GM23338 (cell line): ENCODE data around the gene TMEM52. TPM values are rescaled to one million over a fixed set of nuclear protein-coding genes. Genes with fewer than 3 reads are reported as not detected.

Source experiments
- ATAC-seq: fragments of 200-7000 bp; cut with Tn5 transposase; 3 replicates; pipeline ENCODE4 v1.9.1; 2020
- DNase-seq: peaks from one replicate; pipeline ENCODE4 v3.0.0-alpha.2; 2015; ENCODE audit warnings: low spot score
- H2AFZ ChIP-seq: fragments of 200-600 bp; sonication (generic); 2 replicates; pipeline ENCODE4 v1.8.0; 2016; ENCODE audit warnings: antibody characterized with exemption, mild to moderate bottlenecking, moderate library complexity
- H3F3A ChIP-seq: fragments of 200-600 bp; sonication (generic); replicated peaks from 2 replicates; pipeline ENCODE4 v1.8.0; 2017; ENCODE audit warnings: antibody characterized with exemption, mixed run types, low read depth
- H3K27ac ChIP-seq: fragments of 200-600 bp; sonication (generic); 2 replicates; pipeline ENCODE4 v1.6.1; 2016; ENCODE audit warnings: low read depth
- H3K27me3 ChIP-seq: fragments of 200-600 bp; sonication (generic); 2 replicates; pipeline ENCODE4 v1.8.0; 2016; ENCODE audit warnings: mild to moderate bottlenecking, mixed run types, moderate library complexity; ENCODE audit not compliant: insufficient read depth
- H3K36me3 ChIP-seq: fragments of 200-600 bp; sonication (generic); 2 replicates; pipeline ENCODE4 v1.8.0; 2016; ENCODE audit warnings: mild to moderate bottlenecking; ENCODE audit not compliant: insufficient read depth
- H3K4me1 ChIP-seq: fragments of 200-600 bp; sonication (generic); 2 replicates; pipeline ENCODE4 v1.8.0; 2016; ENCODE audit warnings: mild to moderate bottlenecking, moderate library complexity; ENCODE audit not compliant: insufficient read depth
- H3K4me2 ChIP-seq: fragments of 200-600 bp; sonication (generic); 2 replicates; pipeline ENCODE4 v1.7.1; 2017; ENCODE audit warnings: mixed run types
- H3K4me3 ChIP-seq: fragments of 200-600 bp; sonication (generic); 2 replicates; pipeline ENCODE4 v1.6.1; 2016; ENCODE audit warnings: mixed run types
- H3K79me2 ChIP-seq: fragments of 200-600 bp; sonication (generic); replicated peaks from 2 replicates; pipeline ENCODE4 v1.8.0; 2017; ENCODE audit warnings: mild to moderate bottlenecking; ENCODE audit not compliant: insufficient read depth
- H3K9me2 ChIP-seq: fragments of 200-600 bp; sonication (generic); 2 replicates; pipeline ENCODE4 v1.8.0; 2017; ENCODE audit not compliant: insufficient read depth
- H4K20me1 ChIP-seq: fragments of 200-600 bp; sonication (generic); replicated peaks from 2 replicates; pipeline ENCODE4 v1.8.0; 2017; ENCODE audit warnings: mild to moderate bottlenecking; ENCODE audit not compliant: insufficient read depth
- H3K27ac Mint-ChIP-seq: 2 replicates; pipeline ENCODE4 v1.8.0; 2020; ENCODE audit warnings: inconsistent platforms, mild to moderate bottlenecking, moderate library complexity, mixed read lengths
- H3K27me3 Mint-ChIP-seq: 3 replicates; pipeline ENCODE4 v1.8.0; 2022; ENCODE audit warnings: low read depth, mild to moderate bottlenecking, moderate library complexity, mixed read lengths, inconsistent platforms; ENCODE audit not compliant: insufficient read depth, poor library complexity
- H3K36me3 Mint-ChIP-seq: 3 replicates; pipeline ENCODE4 v1.8.0; 2021; ENCODE audit warnings: low read depth, mild to moderate bottlenecking, inconsistent platforms, moderate library complexity, mixed read lengths
- H3K4me1 Mint-ChIP-seq: 3 replicates; pipeline ENCODE4 v1.8.0; 2020; ENCODE audit warnings: mild to moderate bottlenecking, inconsistent platforms, mixed read lengths
- H3K4me3 Mint-ChIP-seq: 3 replicates; pipeline ENCODE4 v1.8.0; 2021; ENCODE audit warnings: moderate library complexity, mild to moderate bottlenecking, inconsistent platforms, mixed read lengths
- H3K9me3 Mint-ChIP-seq: 3 replicates; pipeline ENCODE4 v1.8.0; 2020; ENCODE audit warnings: moderate library complexity, mild to moderate bottlenecking, inconsistent platforms, mixed read lengths
- CREB1 ChIP-seq: fragments of 250-450 bp; sonication (Bioruptor Pico); IDR thresholded peaks from 2 replicates; pipeline ENCODE4 v1.5.0; 2020; ENCODE audit warnings: low read depth, mild to moderate bottlenecking, moderate library complexity
- EZH2phosphoT487 ChIP-seq: fragments of 200-600 bp; sonication (generic); IDR thresholded peaks from one replicate; pipeline ENCODE4 v1.8.1; 2018; ENCODE audit warnings: antibody characterized with exemption; ENCODE audit not compliant: unreplicated experiment
- NANOG ChIP-seq: IDR thresholded peaks from 2 replicates; pipeline ENCODE4 v1.6.1; 2016; ENCODE audit warnings: antibody characterized with exemption, borderline replicate concordance
- POLR2AphosphoS5 ChIP-seq: IDR thresholded peaks from 2 replicates; pipeline ENCODE4 v1.6.1; 2016; ENCODE audit warnings: antibody characterized with exemption, low read depth
- ZNF114 ChIP-seq: fragments of 250-450 bp; sonication (Bioruptor Pico); IDR thresholded peaks from 2 replicates; pipeline ENCODE4 v1.5.0; 2020; ENCODE audit warnings: mild to moderate bottlenecking, moderate library complexity
- polyA plus RNA-seq: library from polyadenylated mRNA; unstranded; fragments of >200 nt; fragmentation: Nextera tagmentation; extraction: Ambion mirVana; gene quantifications from 2 replicates; pipeline ENCODE4 v1.2.1, GENCODE V29; 2016
- total RNA-seq: library from RNA; depleted of rRNA; stranded (reverse); fragments of >200 nt; shearing (Covaris generic); gene quantifications from 2 replicates; pipeline ENCODE4 v1.2.3, GENCODE V29; 2014
- TF ChIP-seq, protein P1 (sequence below): fragments of 250-450 bp; sonication (Bioruptor Pico); IDR thresholded peaks from 2 replicates; pipeline ENCODE4 v1.5.0; 2020; ENCODE audit warnings: mild to moderate bottlenecking, moderate library complexity
- TF ChIP-seq, protein P2 (sequence below): IDR thresholded peaks from one replicate; pipeline ENCODE4 v1.6.1; 2018; ENCODE audit warnings: antibody characterized with exemption; ENCODE audit not compliant: unreplicated experiment
- TF ChIP-seq, protein P3 (sequence below): IDR thresholded peaks from 2 replicates; pipeline ENCODE4 v1.6.1; 2016; ENCODE audit warnings: antibody characterized with exemption

TMEM52 gene
- total and polyA plus RNA-seq, 2 experiments from 2014 or later: 19.5 to 25.0 TPM

DNA sequence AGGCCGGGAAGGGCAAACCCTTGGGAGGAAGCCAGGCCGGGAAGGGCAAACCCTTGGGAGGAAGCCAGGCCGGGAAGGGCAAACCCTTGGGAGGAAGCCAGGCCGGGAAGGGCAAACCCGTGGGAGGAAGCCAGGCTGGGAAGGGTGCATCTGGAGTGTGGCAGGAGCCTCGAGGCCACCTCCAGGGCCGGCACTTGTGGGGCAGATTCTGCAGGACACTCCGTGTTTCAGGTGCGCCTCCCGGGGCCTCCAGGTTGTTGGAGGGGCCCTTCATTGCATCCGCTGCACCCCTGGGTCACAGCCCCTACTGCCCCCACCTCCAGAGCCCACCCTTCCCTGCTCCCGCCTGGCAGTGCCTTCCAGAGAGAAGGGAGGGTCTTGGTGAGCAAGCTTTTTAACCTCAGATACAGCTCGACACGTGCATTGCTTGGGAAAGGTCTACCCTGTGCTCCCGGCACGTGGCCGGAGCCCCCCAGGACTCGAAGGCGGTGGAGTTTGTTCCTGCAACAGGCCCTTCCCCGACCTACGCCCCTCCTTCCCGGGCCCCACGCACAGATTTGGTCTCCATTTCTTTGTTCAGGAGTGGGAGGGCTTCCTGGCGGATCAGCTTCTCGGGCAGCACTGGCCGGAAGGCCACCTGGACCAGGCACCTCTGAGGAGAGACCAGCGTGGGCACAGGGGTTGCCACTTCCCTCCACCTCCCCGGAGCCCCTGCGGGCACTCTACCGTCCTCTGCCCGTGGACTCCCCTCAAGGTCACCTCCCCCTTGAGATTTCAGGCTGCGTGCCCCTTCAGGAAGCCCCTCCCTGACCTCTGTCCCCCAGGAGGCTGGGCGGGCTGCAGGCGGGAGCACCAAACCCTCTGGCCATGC is 9.4 kb upstream of the TMEM52 start:
- peaks cover 5% of the 10 kb centered on the region for H3K27me3 Mint-ChIP-seq
- no peaks in the 10 kb centered on the region for H3K79me2 ChIP-seq
- DNase-seq: no peak

DNA sequence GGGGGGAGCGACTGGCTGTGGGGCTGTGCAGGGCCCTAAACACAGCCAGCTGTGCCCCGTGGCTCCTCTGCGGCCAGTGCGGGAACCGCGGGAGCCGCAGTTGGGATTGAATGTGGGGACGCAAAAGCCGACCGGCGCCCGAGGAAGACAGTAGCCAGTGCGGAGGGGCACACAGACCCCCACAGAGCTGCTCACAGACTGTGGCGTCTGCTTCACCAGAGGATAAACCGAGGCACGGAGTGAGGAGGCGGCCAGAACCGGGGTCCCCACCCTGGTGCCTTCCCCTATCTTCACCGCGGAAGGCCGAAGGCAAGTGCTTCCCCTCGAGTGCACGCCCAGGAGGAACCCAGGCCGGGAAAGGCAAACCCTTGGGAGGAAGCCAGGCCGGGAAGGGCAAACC is 8.7 kb upstream of the TMEM52 start:
- Mint-ChIP-seq H3K9me3 (peaks cover 12% of the 10 kb centered on the region), H3K27me3 (peaks cover 5% of the 10 kb centered on the region), H3K4me1 (no peaks in the 10 kb centered on the region; the same call in 2 of the 3 replicates), H3K4me3 (no peak overlapping the region), H3K36me3 (no peaks in the 10 kb centered on the region), H3K27ac (no peak overlapping the region)
- Histone ChIP-seq H3K79me2 (no peaks in the 10 kb centered on the region), H3K36me3 (no peaks in the 10 kb centered on the region), H3K27ac (no peak overlapping the region), H4K20me1 (no peaks in the 10 kb centered on the region), H3K4me1 (no peaks in the 10 kb centered on the region), H3K4me2 (no peak overlapping the region), H3F3A (0 out of 2 replicates have a peak, but pooled peaks cover 3% of the 10 kb centered on the region), H3K9me2 (no peaks in the 10 kb centered on the region), H2AFZ (no peak overlapping the region), H3K27me3 (no peaks in the 10 kb centered on the region), H3K4me3 (no peak overlapping the region)
- ATAC-seq: no peak
- no peak for DNase-seq
- TF ChIP-seq, protein P1, sequence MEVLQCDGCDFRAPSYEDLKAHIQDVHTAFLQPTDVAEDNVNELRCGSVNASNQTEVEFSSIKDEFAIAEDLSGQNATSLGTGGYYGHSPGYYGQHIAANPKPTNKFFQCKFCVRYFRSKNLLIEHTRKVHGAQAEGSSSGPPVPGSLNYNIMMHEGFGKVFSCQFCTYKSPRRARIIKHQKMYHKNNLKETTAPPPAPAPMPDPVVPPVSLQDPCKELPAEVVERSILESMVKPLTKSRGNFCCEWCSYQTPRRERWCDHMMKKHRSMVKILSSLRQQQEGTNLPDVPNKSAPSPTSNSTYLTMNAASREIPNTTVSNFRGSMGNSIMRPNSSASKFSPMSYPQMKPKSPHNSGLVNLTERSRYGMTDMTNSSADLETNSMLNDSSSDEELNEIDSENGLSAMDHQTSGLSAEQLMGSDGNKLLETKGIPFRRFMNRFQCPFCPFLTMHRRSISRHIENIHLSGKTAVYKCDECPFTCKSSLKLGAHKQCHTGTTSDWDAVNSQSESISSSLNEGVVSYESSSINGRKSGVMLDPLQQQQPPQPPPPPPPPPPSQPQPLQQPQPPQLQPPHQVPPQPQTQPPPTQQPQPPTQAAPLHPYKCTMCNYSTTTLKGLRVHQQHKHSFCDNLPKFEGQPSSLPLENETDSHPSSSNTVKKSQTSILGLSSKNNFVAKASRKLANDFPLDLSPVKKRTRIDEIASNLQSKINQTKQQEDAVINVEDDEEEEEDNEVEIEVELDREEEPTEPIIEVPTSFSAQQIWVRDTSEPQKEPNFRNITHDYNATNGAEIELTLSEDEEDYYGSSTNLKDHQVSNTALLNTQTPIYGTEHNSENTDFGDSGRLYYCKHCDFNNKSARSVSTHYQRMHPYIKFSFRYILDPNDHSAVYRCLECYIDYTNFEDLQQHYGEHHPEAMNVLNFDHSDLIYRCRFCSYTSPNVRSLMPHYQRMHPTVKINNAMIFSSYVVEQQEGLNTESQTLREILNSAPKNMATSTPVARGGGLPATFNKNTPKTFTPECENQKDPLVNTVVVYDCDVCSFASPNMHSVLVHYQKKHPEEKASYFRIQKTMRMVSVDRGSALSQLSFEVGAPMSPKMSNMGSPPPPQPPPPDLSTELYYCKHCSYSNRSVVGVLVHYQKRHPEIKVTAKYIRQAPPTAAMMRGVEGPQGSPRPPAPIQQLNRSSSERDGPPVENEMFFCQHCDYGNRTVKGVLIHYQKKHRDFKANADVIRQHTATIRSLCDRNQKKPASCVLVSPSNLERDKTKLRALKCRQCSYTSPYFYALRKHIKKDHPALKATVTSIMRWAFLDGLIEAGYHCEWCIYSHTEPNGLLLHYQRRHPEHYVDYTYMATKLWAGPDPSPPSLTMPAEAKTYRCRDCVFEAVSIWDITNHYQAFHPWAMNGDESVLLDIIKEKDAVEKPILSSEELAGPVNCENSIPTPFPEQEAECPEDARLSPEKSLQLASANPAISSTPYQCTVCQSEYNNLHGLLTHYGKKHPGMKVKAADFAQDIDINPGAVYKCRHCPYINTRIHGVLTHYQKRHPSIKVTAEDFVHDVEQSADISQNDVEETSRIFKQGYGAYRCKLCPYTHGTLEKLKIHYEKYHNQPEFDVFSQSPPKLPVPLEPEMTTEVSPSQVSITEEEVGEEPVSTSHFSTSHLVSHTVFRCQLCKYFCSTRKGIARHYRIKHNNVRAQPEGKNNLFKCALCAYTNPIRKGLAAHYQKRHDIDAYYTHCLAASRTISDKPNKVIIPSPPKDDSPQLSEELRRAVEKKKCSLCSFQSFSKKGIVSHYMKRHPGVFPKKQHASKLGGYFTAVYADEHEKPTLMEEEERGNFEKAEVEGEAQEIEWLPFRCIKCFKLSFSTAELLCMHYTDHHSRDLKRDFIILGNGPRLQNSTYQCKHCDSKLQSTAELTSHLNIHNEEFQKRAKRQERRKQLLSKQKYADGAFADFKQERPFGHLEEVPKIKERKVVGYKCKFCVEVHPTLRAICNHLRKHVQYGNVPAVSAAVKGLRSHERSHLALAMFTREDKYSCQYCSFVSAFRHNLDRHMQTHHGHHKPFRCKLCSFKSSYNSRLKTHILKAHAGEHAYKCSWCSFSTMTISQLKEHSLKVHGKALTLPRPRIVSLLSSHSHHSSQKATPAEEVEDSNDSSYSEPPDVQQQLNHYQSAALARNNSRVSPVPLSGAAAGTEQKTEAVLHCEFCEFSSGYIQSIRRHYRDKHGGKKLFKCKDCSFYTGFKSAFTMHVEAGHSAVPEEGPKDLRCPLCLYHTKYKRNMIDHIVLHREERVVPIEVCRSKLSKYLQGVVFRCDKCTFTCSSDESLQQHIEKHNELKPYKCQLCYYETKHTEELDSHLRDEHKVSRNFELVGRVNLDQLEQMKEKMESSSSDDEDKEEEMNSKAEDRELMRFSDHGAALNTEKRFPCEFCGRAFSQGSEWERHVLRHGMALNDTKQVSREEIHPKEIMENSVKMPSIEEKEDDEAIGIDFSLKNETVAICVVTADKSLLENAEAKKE (CRISPR knock-in tag): no peak
- TF ChIP-seq, protein P2, sequence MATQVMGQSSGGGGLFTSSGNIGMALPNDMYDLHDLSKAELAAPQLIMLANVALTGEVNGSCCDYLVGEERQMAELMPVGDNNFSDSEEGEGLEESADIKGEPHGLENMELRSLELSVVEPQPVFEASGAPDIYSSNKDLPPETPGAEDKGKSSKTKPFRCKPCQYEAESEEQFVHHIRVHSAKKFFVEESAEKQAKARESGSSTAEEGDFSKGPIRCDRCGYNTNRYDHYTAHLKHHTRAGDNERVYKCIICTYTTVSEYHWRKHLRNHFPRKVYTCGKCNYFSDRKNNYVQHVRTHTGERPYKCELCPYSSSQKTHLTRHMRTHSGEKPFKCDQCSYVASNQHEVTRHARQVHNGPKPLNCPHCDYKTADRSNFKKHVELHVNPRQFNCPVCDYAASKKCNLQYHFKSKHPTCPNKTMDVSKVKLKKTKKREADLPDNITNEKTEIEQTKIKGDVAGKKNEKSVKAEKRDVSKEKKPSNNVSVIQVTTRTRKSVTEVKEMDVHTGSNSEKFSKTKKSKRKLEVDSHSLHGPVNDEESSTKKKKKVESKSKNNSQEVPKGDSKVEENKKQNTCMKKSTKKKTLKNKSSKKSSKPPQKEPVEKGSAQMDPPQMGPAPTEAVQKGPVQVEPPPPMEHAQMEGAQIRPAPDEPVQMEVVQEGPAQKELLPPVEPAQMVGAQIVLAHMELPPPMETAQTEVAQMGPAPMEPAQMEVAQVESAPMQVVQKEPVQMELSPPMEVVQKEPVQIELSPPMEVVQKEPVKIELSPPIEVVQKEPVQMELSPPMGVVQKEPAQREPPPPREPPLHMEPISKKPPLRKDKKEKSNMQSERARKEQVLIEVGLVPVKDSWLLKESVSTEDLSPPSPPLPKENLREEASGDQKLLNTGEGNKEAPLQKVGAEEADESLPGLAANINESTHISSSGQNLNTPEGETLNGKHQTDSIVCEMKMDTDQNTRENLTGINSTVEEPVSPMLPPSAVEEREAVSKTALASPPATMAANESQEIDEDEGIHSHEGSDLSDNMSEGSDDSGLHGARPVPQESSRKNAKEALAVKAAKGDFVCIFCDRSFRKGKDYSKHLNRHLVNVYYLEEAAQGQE: no peak
- TF ChIP-seq EZH2phosphoT487 (no peak), POLR2AphosphoS5 (no peak), ZNF114 (CRISPR knock-in tag) (no peak), CREB1 (CRISPR knock-in tag) (no peak)
- TF ChIP-seq, protein P3, sequence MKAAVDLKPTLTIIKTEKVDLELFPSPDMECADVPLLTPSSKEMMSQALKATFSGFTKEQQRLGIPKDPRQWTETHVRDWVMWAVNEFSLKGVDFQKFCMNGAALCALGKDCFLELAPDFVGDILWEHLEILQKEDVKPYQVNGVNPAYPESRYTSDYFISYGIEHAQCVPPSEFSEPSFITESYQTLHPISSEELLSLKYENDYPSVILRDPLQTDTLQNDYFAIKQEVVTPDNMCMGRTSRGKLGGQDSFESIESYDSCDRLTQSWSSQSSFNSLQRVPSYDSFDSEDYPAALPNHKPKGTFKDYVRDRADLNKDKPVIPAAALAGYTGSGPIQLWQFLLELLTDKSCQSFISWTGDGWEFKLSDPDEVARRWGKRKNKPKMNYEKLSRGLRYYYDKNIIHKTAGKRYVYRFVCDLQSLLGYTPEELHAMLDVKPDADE: no peak

More for the DNA sequence above, 9.4 kb upstream of the TMEM52 start:
- H3K4me1 ChIP-seq: no peaks in the 10 kb centered on the region
- no peaks in the 10 kb centered on the region for H3K27me3 ChIP-seq
- Mint-ChIP-seq H3K27ac (no peak overlapping the region), H3K4me1 (no peaks in the 10 kb centered on the region; the same call in 2 of the 3 replicates), H3K4me3 (no peak overlapping the region), H3K9me3 (peaks cover 12% of the 10 kb centered on the region), H3K36me3 (no peaks in the 10 kb centered on the region)
- H3K4me2 ChIP-seq: no peak overlapping the region
- 0 out of 2 replicates have a peak, but pooled peaks cover 4% of the 10 kb centered on the region for H3F3A ChIP-seq
- H3K4me3 ChIP-seq: no peak overlapping the region
- ATAC-seq: no peak
- H3K9me2 ChIP-seq: no peaks in the 10 kb centered on the region
- H3K36me3 ChIP-seq: no peaks in the 10 kb centered on the region
- no peaks in the 10 kb centered on the region for H4K20me1 ChIP-seq
- no peak overlapping the region for H3K27ac ChIP-seq
- peak overlapping the region; percentile 74 for H2AFZ ChIP-seq
- no peak for TF ChIP-seq NANOG
